G401 (cell line): ENCODE data around the gene RBBP8NL. TPM values are rescaled to one million over a fixed set of nuclear protein-coding genes. Genes with fewer than 3 reads are reported as not detected.

Experiments used
- DNase-seq: peaks from one replicate; pipeline ENCODE4 v3.0.0-alpha.2; 2015; ENCODE audit warnings: low spot score
- in situ Hi-C: cut with HindIII; loops from 2 replicates; pipeline ENCODE4 v1.10.0; 2016; ENCODE audit warnings: low sequenced_read_pairs, mixed read lengths
- total RNA-seq: library from RNA; depleted of rRNA; stranded (reverse); fragments of >200 nt; shearing (Covaris generic); gene quantifications from 2 replicates; pipeline ENCODE4 v1.2.3, GENCODE V29; 2014

Gene RBBP8NL
- total RNA-seq, 1 experiment from 2014 or later: not detected

- no peak for DNase-seq
- in situ Hi-C loops: no loop called here
Observed at GRCh38 chr20:62370115-62370806, 57.1 kb downstream of the RBBP8NL start.

GRCh38 chr20:62369815-62370114, 57.6 kb downstream of the RBBP8NL start:
- in situ Hi-C loops: no loop called here
- DNase-seq: no peak

- in situ Hi-C loops: no loop called here
- no peak for DNase-seq
Observed at GRCh38 chr20:62368976-62369814, 58.1 kb downstream of the RBBP8NL start.

- in situ Hi-C loops: no loop called here
- DNase-seq: peak; percentile 10
Observed at GRCh38 chr20:62368392-62368975, 58.9 kb downstream of the RBBP8NL start.

- in situ Hi-C loops: no loop called here
Observed at GRCh38 chr20:62367633-62368391, 59.5 kb downstream of the RBBP8NL start.

GRCh38 chr20:62367136-62367632, 60.2 kb downstream of the RBBP8NL start, which contains the start of gene LAMA5:
Gene LAMA5, minus strand, starts transcription at chr20:62367312. Its CDS starts 67 bp downstream, at chr20:62367245.
- DNase-seq: peak; percentile 53
- in situ Hi-C loops: no loop called here

More at GRCh38 chr20:62367633-62368391, 59.5 kb downstream of the RBBP8NL start:
- DNase-seq: peak; percentile 20

- in situ Hi-C loops: no loop called here
- DNase-seq: peak; percentile 28
Observed at GRCh38 chr20:62366370-62367135, 60.8 kb downstream of the RBBP8NL start.

- in situ Hi-C loops: no loop called here
- DNase-seq: peak; percentile 54
Observed at GRCh38 chr20:62365814-62366369, 61.4 kb downstream of the RBBP8NL start.

GRCh38 chr20:62364911-62365736, 62.2 kb downstream of the RBBP8NL start:
- peak; percentile 50 for DNase-seq
- in situ Hi-C loops: no loop called here

- in situ Hi-C loops: no loop called here
- peak; percentile 6 for DNase-seq
Observed at GRCh38 chr20:62363920-62364851, 63.2 kb downstream of the RBBP8NL start.

GRCh38 chr20:62362991-62363919, 64.1 kb downstream of the RBBP8NL start:
- DNase-seq: peak; percentile 65
- in situ Hi-C loops: no loop called here

- in situ Hi-C loops: no loop called here
- peak; percentile 10 for DNase-seq
Observed at GRCh38 chr20:62362590-62362940, 64.8 kb downstream of the RBBP8NL start.

GRCh38 chr20:62361799-62362589, 65.3 kb downstream of the RBBP8NL start:
- in situ Hi-C loops: no loop called here
- peak; percentile 4 for DNase-seq

- in situ Hi-C loops: no loop called here
Observed at GRCh38 chr20:62360854-62361798, 66.2 kb downstream of the RBBP8NL start.

More at GRCh38 chr20:62360854-62361798, 66.2 kb downstream of the RBBP8NL start:
- DNase-seq: no peak
